ENCODE results near the gene GALNT1.

GALNT1 gene

DNA sequence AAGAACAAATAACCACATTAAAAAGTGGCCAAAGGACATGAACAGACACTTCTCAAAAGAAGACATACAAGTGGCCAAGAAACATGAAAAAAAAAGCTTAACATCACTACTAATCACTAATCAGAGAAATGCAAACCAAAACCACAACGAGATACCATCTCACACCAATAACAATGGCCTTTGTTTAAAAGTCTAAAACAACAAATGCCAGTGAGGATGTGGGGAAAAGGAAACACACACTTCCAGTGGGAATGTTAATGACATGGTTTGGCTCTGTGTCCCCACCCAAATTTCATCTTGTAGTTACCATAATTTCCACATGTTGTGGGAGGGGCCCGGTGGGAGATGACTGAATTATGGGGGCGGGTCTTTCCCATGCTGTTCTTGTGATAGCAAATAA is 147.1 kb downstream of the GALNT1 start:
- ChIA-PET POLR2A (no interaction called here), CTCF (interaction anchor here (0.6 kb wide), 1 partner anchor 28 kb away, joined by 3 read pairs; no protein-coding TSS in a partner anchor)
- DNase-seq (ENCODE audit: extremely low spot score): no peak
- no peak for TF ChIP-seq ARNT (IDR thresholded peaks at IDR 0.05)
- no peak for TF ChIP-seq FOXA1 (IDR thresholded peaks at IDR 0.05)
- no peak for TF ChIP-seq SUZ12 (IDR thresholded peaks at IDR 0.05)
- no peak for TF ChIP-seq FOXK2 (IDR thresholded peaks at IDR 0.05)
- no peak for TF ChIP-seq ZNF384 (IDR thresholded peaks at IDR 0.05)
- no peak for TF ChIP-seq BHLHE40 (IDR thresholded peaks at IDR 0.05; ENCODE audit: borderline replicate concordance)
- no peak for TF ChIP-seq CTBP1 (IDR thresholded peaks at IDR 0.05; ENCODE audit: borderline replicate concordance)
- TF ChIP-seq, protein P1, sequence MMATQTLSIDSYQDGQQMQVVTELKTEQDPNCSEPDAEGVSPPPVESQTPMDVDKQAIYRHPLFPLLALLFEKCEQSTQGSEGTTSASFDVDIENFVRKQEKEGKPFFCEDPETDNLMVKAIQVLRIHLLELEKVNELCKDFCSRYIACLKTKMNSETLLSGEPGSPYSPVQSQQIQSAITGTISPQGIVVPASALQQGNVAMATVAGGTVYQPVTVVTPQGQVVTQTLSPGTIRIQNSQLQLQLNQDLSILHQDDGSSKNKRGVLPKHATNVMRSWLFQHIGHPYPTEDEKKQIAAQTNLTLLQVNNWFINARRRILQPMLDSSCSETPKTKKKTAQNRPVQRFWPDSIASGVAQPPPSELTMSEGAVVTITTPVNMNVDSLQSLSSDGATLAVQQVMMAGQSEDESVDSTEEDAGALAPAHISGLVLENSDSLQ (IDR thresholded peaks at IDR 0.05): no peak
- TF ChIP-seq ELF4 (IDR thresholded peaks at IDR 0.05): no peak
- no peak for TF ChIP-seq HDGF (IDR thresholded peaks at IDR 0.05; ENCODE audit: borderline replicate concordance)
- no peak for TF ChIP-seq NFRKB (IDR thresholded peaks at IDR 0.05)
- TF ChIP-seq TARDBP (IDR thresholded peaks at IDR 0.05): no peak
- TF ChIP-seq FOXM1 (IDR thresholded peaks at IDR 0.05; ENCODE audit: borderline replicate concordance): no peak
- no peak for TF ChIP-seq L3MBTL2 (conservative IDR thresholded peaks at IDR 0.05)
- no peak for TF ChIP-seq LEF1 (IDR thresholded peaks at IDR 0.05; ENCODE audit: borderline replicate concordance)
- TF ChIP-seq SP1 (IDR thresholded peaks at IDR 0.05): no peak

DNA sequence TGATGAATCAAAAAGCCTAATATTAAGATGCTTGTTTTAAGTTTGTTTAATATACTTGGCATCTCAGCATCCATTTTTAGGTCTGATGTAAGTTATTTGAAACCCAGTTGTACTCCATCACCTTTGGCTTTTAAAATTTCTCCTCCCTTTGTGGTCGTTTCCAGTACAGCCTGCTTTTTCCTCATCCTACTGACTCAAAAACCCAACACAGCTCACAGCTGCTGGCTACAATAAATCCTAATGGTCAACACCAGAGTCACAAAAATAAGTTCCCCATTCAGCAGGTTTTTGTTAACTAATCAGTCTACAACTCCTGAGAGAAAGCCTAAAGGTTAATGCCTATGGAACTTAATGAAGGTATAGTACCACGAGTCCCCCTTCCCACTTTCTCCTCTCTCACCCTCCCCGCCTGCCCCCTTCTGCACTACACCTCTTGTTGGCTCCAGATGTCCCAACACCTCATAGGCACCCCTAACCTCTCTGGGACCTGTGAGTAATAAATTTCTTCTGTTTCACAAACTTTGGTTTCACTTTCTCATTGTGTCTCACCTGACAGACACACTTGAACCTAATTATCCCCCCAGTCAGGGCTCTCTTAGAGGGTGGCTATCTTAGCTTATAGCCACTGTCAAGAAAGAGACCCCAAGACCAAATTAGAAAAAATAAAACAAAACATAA is 148.6 kb downstream of the GALNT1 start:
- no peak for DNase-seq (ENCODE audit: extremely low spot score)
- TF ChIP-seq FOXA1 (IDR thresholded peaks at IDR 0.05) (no peak), SP1 (IDR thresholded peaks at IDR 0.05) (no peak), FOXM1 (IDR thresholded peaks at IDR 0.05; ENCODE audit: borderline replicate concordance) (no peak), CTBP1 (IDR thresholded peaks at IDR 0.05; ENCODE audit: borderline replicate concordance) (no peak), HDGF (IDR thresholded peaks at IDR 0.05; ENCODE audit: borderline replicate concordance) (no peak), TARDBP (IDR thresholded peaks at IDR 0.05) (no peak), ARNT (IDR thresholded peaks at IDR 0.05) (no peak), ZNF384 (IDR thresholded peaks at IDR 0.05) (no peak), SUZ12 (IDR thresholded peaks at IDR 0.05) (no peak)
- TF ChIP-seq, protein P1 (IDR thresholded peaks at IDR 0.05): no peak
- ChIA-PET POLR2A (interaction anchor here (0.6 kb wide), 1 partner anchor 78 kb away, joined by 3 read pairs; no protein-coding TSS in a partner anchor), CTCF (no interaction called here)

- ChIA-PET CTCF (no interaction called here), POLR2A (interaction anchor here (0.6 kb wide), 1 partner anchor 77 kb away, joined by 3 read pairs; no protein-coding TSS in a partner anchor)
- TF ChIP-seq SP1 (IDR thresholded peaks at IDR 0.05): no peak
- no peak for TF ChIP-seq CTBP1 (IDR thresholded peaks at IDR 0.05; ENCODE audit: borderline replicate concordance)
- TF ChIP-seq ELF4 (IDR thresholded peaks at IDR 0.05): no peak
- TF ChIP-seq, protein P1 (IDR thresholded peaks at IDR 0.05): no peak
- no peak for TF ChIP-seq LEF1 (IDR thresholded peaks at IDR 0.05; ENCODE audit: borderline replicate concordance)
- no peak for TF ChIP-seq HDGF (IDR thresholded peaks at IDR 0.05; ENCODE audit: borderline replicate concordance)
- TF ChIP-seq L3MBTL2 (conservative IDR thresholded peaks at IDR 0.05): no peak
- no peak for TF ChIP-seq FOXK2 (IDR thresholded peaks at IDR 0.05)
- TF ChIP-seq FOXA1 (IDR thresholded peaks at IDR 0.05): no peak
- no peak for DNase-seq (ENCODE audit: extremely low spot score)
Observed at GRCh38 chr18:35730691-35731370, 149.3 kb downstream of the GALNT1 start.

GRCh38 chr18:35731701-35732100 is 150.2 kb downstream of the GALNT1 start:
- ChIA-PET CTCF (interaction anchor here (0.8 kb wide), 1 partner anchor 22 kb away, joined by 3 read pairs; no protein-coding TSS in a partner anchor), POLR2A (interaction anchor here (0.8 kb wide), 1 partner anchor 15 kb away, joined by 3 read pairs; no protein-coding TSS in a partner anchor)
- DNase-seq (ENCODE audit: extremely low spot score): no peak
- TF ChIP-seq ZNF384 (IDR thresholded peaks at IDR 0.05): no peak
- no peak for TF ChIP-seq BHLHE40 (IDR thresholded peaks at IDR 0.05; ENCODE audit: borderline replicate concordance)
- no peak for TF ChIP-seq HDGF (IDR thresholded peaks at IDR 0.05; ENCODE audit: borderline replicate concordance)
- no peak for TF ChIP-seq FOXA1 (IDR thresholded peaks at IDR 0.05)
- TF ChIP-seq SP1 (IDR thresholded peaks at IDR 0.05): no peak
- TF ChIP-seq L3MBTL2 (conservative IDR thresholded peaks at IDR 0.05): no peak
- TF ChIP-seq FOXM1 (IDR thresholded peaks at IDR 0.05; ENCODE audit: borderline replicate concordance): no peak
- TF ChIP-seq TARDBP (IDR thresholded peaks at IDR 0.05): no peak
- no peak for TF ChIP-seq ARNT (IDR thresholded peaks at IDR 0.05)
- no peak for TF ChIP-seq NFRKB (IDR thresholded peaks at IDR 0.05)
- no peak for TF ChIP-seq FOXK2 (IDR thresholded peaks at IDR 0.05)
- no peak for TF ChIP-seq LEF1 (IDR thresholded peaks at IDR 0.05; ENCODE audit: borderline replicate concordance)
- no peak for TF ChIP-seq SUZ12 (IDR thresholded peaks at IDR 0.05)

GRCh38 chr18:35732162-35732561 is 150.6 kb downstream of the GALNT1 start:
- CTCF ChIA-PET: no interaction called here
- DNase-seq (ENCODE audit: extremely low spot score): no peak
- POLR2A ChIA-PET: interaction anchor here (0.8 kb wide), 1 partner anchor 14 kb away, joined by 3 read pairs; no protein-coding TSS in a partner anchor
- TF ChIP-seq TARDBP (IDR thresholded peaks at IDR 0.05) (no peak), SUZ12 (IDR thresholded peaks at IDR 0.05) (no peak), FOXA1 (IDR thresholded peaks at IDR 0.05) (no peak)

GRCh38 chr18:35732636-35733035 is 151.1 kb downstream of the GALNT1 start:
- CTCF ChIA-PET: no interaction called here
- POLR2A ChIA-PET: no interaction called here
- DNase-seq (ENCODE audit: extremely low spot score): no peak
- TF ChIP-seq HDGF (IDR thresholded peaks at IDR 0.05; ENCODE audit: borderline replicate concordance): no peak
- TF ChIP-seq NFRKB (IDR thresholded peaks at IDR 0.05): no peak
- TF ChIP-seq FOXA1 (IDR thresholded peaks at IDR 0.05): no peak
- TF ChIP-seq L3MBTL2 (conservative IDR thresholded peaks at IDR 0.05): no peak
- TF ChIP-seq BHLHE40 (IDR thresholded peaks at IDR 0.05; ENCODE audit: borderline replicate concordance): no peak
